AG04449 (cell line): Measurements from ENCODE around the gene DBH.

Experiments used
- CTCF ChIA-PET: fragments of 350-600 bp; formaldehyde crosslinking; extraction: SDS; loops from one replicate; lab custom pipeline; 2021; ENCODE audit warnings: antibody characterized with exemption; lab: Yijun Ruan, JAX
- POLR2A ChIA-PET: fragments of 400-600, 350-600 bp; formaldehyde crosslinking; extraction: SDS; loops from one replicate; lab custom pipeline; 2020; ENCODE audit warnings: antibody characterized with exemption, inconsistent platforms; lab: Yijun Ruan, JAX
- DNase-seq: peaks from one replicate; pipeline ENCODE4 v3.0.0-alpha.2; 2010; ENCODE audit warnings: low read depth, low spot score
- H3K4me3 ChIP-seq: 2 replicates; pipeline ENCODE4 v1.5.1; 2011; ENCODE audit warnings: low read depth, mild to moderate bottlenecking, control low read depth, low read length
- CTCF ChIP-seq: IDR thresholded peaks from one replicate; pipeline ENCODE4 v1.5.1; 2011; ENCODE audit warnings: mild to moderate bottlenecking, moderate library complexity, low read length, control low read depth, inconsistent platforms; ENCODE audit not compliant: insufficient read depth; ENCODE audit errors: missing control alignments

DBH gene

DNA sequence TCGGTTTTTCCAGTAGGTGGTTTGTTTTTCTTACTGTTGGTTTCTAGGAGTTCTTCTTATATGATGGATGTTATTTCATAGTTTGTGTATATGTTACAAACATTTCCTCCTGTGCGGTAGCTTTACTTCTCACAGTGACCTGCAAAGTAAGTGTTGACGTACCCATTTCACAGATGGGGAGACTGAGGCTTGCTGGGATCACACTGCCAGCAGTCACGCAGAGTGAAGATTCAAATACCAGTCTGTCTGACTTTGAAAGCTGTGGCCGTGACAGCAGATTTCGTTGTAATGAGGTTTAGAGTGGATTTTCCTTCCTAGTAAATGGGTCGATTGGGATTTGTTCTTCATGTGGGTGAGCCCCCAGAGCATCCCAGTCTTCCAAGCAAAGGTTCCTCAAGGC is 13.0 kb downstream of the DBH start:
- H3K4me3 ChIP-seq, result no peak overlapping the region
- TF ChIP-seq CTCF, result no peak
- DNase-seq, result no peak
- CTCF ChIA-PET, result no interaction called here
- POLR2A ChIA-PET, result no interaction called here

DNA sequence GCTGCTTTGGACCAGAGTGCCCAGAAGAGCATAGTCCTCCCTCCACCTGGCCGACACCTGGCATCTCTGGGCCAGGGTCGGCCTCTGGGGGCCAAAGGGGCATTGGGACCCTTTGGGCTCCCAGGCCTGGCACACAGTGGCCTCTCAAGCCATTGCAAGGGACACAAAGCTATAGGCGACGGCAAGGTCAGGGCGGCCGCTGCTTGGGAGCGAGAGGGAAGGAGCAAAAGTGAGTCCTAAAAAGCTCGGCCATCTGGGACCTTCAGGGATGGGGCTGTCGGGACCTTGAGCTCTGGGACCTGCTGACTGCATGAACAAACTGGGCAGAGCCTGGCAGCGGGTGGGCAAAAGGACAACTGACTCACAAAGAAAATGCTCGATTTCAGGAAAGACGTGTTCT is 13.9 kb downstream of the DBH start:
- DNase-seq, result no peak
- H3K4me3 ChIP-seq, result no peak overlapping the region
- TF ChIP-seq CTCF, result no peak
- CTCF ChIA-PET, result no interaction called here
- POLR2A ChIA-PET, result no interaction called here

DNA sequence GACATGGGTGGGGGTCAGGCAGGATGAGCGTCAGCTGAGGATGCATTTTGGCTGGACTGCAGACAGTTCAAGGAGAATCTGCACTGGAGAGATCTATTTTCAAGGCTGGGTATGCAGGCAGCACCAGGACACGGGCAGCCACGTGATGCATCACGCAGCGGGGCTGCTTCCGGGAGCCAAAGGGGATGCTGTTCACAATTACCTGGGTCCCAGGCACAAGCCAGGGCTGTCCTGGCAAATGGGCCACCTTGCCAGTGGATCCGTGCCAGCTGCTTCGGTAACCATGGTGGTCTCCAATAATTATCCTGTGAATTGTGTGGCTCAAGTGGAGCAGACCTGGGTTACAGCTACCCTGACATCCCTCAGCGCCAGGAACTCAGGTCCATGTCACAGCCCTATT is 17.5 kb downstream of the DBH start:
- ChIA-PET POLR2A (no interaction called here), CTCF (no interaction called here)
- TF ChIP-seq CTCF, result no peak
- H3K4me3 ChIP-seq, result no peak overlapping the region
- DNase-seq, result no peak

- POLR2A ChIA-PET, result no interaction called here
- no peak for TF ChIP-seq CTCF
- CTCF ChIA-PET, result no interaction called here
These were observed 18.8 kb downstream of the DBH start for GRCh38 chr9:133654736-133655657.

DNA sequence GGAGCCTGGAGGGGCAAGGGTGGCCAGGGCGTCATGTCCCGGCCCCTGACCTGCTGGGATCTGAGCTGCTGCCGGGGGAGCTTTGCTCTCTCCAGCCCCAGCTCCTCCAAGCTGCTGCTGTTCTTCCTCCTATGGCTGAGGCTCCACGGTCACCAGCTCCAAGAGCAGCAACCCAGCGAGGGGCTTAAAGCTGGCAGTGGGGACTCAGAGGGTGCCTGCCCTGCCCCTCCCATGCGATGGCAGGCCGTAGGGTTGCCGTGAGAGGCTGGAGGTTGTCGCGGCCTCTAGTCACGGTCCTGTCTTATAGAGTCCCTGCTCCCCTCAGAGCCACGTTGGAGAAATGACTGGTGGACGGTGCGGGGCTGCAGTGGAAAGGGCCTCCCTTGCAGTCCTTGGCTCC is 19.5 kb downstream of the DBH start:
- no peak for DNase-seq
- ChIA-PET POLR2A (no interaction called here), CTCF (no interaction called here)
- TF ChIP-seq CTCF, result no peak
- no peak overlapping the region for H3K4me3 ChIP-seq

More at GRCh38 chr9:133654736-133655657, 18.8 kb downstream of the DBH start:
- DNase-seq, result no peak
- no peak overlapping the region for H3K4me3 ChIP-seq

GRCh38 chr9:133656211-133657119 is 20.3 kb downstream of the DBH start:
- ChIA-PET POLR2A (no interaction called here), CTCF (no interaction called here)
- no peak overlapping the region for H3K4me3 ChIP-seq
- no peak for DNase-seq
- TF ChIP-seq CTCF, result no peak
